DOHH2 (cell line): ENCODE results near the gene NOSTRIN.

Source experiments
- EZH2phosphoT487 ChIP-seq: fragments of 200-600 bp; sonication (generic); IDR thresholded peaks from 2 replicates; pipeline ENCODE4 v1.6.1; 2017; ENCODE audit warnings: borderline replicate concordance, mild to moderate bottlenecking, antibody characterized with exemption, low read length, moderate library complexity, mixed read lengths
- TF ChIP-seq, protein P1 (sequence below): fragments of 200-600 bp; sonication (generic); IDR thresholded peaks from one replicate; pipeline ENCODE4 v1.5.1; 2014; ENCODE audit warnings: antibody characterized with exemption, mild to moderate bottlenecking, low read depth, low read length; ENCODE audit not compliant: poor library complexity, severe bottlenecking

DNA sequence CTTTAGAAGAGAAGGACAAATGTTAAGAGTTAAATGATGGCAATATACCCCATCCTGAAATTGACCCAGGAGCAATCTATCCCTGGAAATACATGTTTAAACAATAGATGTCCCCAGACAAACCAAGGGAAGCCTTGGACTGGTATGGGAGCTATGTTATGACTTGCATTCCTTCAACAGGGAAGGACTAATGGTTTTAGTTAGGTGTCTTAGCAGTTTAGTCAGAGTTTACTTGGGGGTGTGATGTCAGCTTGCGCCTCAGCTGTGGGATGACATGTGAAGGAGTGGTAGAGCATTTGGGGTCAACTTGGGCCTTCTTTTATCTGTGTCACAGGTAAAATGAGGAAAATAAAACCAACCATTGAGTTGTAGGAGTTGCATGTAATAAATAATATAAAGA lies 51.0 kb downstream of the NOSTRIN start:
- TF ChIP-seq, protein P1, sequence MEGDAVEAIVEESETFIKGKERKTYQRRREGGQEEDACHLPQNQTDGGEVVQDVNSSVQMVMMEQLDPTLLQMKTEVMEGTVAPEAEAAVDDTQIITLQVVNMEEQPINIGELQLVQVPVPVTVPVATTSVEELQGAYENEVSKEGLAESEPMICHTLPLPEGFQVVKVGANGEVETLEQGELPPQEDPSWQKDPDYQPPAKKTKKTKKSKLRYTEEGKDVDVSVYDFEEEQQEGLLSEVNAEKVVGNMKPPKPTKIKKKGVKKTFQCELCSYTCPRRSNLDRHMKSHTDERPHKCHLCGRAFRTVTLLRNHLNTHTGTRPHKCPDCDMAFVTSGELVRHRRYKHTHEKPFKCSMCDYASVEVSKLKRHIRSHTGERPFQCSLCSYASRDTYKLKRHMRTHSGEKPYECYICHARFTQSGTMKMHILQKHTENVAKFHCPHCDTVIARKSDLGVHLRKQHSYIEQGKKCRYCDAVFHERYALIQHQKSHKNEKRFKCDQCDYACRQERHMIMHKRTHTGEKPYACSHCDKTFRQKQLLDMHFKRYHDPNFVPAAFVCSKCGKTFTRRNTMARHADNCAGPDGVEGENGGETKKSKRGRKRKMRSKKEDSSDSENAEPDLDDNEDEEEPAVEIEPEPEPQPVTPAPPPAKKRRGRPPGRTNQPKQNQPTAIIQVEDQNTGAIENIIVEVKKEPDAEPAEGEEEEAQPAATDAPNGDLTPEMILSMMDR = no peak
- TF ChIP-seq EZH2phosphoT487 = no peak
